Thoracic aorta (tissue), 2 donors: Measurements from ENCODE around the gene POFUT2. TPM values are rescaled to one million over a fixed set of nuclear protein-coding genes. Genes with fewer than 3 reads are reported as not detected.

Experiments
- ATAC-seq: fragments of 150-250 bp; one replicate; pipeline ENCODE4 v1.8.0; 2017; ENCODE audit warnings: low read depth; ENCODE audit not compliant: insufficient number of reproducible peaks, low FRiP score
- DNase-seq: peaks from one replicate; pipeline ENCODE4 v3.0.0-alpha.2; 2020; ENCODE audit warnings: low spot score
- H3K27ac ChIP-seq, 2 donors: fragments of 200-600 bp; sonication (generic); 1 replicate in 1 of 2; 2 replicates in 1 of 2; pipeline ENCODE4 v1.5.1; 2016; ENCODE audit warnings: mild to moderate bottlenecking in 2 of 2, moderate library complexity in 2 of 2
- H3K27me3 ChIP-seq: fragments of 200-600 bp; sonication (generic); replicated peaks from 2 replicates; pipeline ENCODE4 v1.6.0; 2016; ENCODE audit warnings: mild to moderate bottlenecking; ENCODE audit not compliant: insufficient read depth
- H3K36me3 ChIP-seq: fragments of 200-600 bp; sonication (generic); one replicate; pipeline ENCODE4 v1.5.1; 2016
- H3K4me1 ChIP-seq, 2 donors: fragments of 200-600 bp; sonication (generic); 1 replicate in 1 of 2; 2 replicates in 1 of 2; pipeline versions ENCODE4 v1.5.1 to v1.6.0; 2016; ENCODE audit warnings: low read depth in 2 of 2, mild to moderate bottlenecking in 1 of 2; ENCODE audit not compliant: control insufficient read depth in 1 of 2
- H3K4me3 ChIP-seq: fragments of 200-600 bp; sonication (generic); 2 replicates; pipeline ENCODE4 v1.5.1; 2016; ENCODE audit warnings: mild to moderate bottlenecking
- H3K9me3 ChIP-seq: fragments of 200-600 bp; sonication (generic); 2 replicates; pipeline ENCODE4 v1.5.1; 2016
- total RNA-seq, 2 donors: library from RNA; depleted of rRNA; stranded (reverse); fragments of >200 nt; gene quantifications; one replicate each; pipeline versions ENCODE4 v1.1.0 to v1.2.3, GENCODE V29; 2016
- TF ChIP-seq, protein P1 (sequence below): fragments of 200-600 bp; sonication (generic); IDR thresholded peaks from one replicate; pipeline ENCODE4 v1.5.1; 2019; ENCODE audit warnings: antibody characterized with exemption

The POFUT2 gene
- total RNA-seq, 2 donors from 2014 or later = 70.8 to 87.3 TPM

DNA sequence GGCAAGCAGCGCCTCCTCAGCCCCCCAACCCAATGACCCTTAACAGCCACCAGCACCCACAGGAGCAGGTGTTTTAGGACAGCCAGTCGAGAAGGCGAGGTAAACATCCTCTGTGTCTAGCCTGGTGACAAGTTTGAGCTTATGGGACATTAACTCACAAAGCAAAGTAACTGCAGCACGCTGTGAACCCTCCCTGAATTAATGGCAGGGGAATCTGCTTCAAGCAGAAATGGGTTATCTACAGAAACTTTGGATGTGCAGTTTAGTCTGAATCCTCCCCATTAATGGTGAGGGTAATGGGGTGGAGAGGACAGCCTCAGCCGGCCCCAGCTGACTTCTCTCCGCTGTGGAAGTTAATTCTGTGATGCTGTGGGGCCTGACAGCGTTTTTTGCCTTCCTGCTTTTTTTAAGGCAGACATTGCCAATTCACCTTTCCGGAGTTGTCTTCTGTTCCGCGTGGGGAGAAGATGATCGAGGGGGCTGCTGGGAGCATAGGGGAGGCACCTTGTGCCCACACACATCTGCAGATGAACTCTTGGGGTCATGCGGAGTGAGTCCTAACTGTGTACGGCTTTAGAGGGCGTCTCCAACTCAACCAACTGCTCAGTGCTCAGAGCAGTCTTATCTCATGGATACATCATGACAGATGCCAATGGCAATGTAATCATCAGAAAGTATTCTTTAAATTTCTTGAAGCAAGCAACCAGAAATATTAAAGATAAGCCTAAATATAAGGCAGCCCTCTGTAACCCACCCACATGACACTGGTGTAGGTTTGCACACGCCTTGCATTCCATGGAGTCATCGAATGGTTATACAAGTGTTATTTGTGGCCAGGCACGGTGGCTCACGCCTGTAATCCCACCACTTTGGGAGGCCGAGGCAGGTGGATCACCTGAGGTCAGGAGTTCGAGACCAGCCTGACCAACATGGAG, 41.0 kb downstream of the POFUT2 start:
- TF ChIP-seq, protein P1, sequence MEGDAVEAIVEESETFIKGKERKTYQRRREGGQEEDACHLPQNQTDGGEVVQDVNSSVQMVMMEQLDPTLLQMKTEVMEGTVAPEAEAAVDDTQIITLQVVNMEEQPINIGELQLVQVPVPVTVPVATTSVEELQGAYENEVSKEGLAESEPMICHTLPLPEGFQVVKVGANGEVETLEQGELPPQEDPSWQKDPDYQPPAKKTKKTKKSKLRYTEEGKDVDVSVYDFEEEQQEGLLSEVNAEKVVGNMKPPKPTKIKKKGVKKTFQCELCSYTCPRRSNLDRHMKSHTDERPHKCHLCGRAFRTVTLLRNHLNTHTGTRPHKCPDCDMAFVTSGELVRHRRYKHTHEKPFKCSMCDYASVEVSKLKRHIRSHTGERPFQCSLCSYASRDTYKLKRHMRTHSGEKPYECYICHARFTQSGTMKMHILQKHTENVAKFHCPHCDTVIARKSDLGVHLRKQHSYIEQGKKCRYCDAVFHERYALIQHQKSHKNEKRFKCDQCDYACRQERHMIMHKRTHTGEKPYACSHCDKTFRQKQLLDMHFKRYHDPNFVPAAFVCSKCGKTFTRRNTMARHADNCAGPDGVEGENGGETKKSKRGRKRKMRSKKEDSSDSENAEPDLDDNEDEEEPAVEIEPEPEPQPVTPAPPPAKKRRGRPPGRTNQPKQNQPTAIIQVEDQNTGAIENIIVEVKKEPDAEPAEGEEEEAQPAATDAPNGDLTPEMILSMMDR = no peak
- no peaks in the 10 kb centered on the region for H3K27me3 ChIP-seq
- H3K36me3 ChIP-seq = no peaks in the 10 kb centered on the region
- H3K4me3 ChIP-seq = no peak overlapping the region
- H3K27ac ChIP-seq = no peak overlapping the region
- peaks cover 10% of the 10 kb centered on the region for H3K9me3 ChIP-seq
- no peak for ATAC-seq
- peaks cover 4 to 16% of the 10 kb centered on the region in 2 donors for H3K4me1 ChIP-seq
- no peak for DNase-seq

- Histone ChIP-seq H3K36me3 (no peaks in the 10 kb centered on the region), H3K4me1 (peaks cover 4 to 16% of the 10 kb centered on the region in 2 donors), H3K27me3 (no peaks in the 10 kb centered on the region), H3K4me3 (no peak overlapping the region), H3K9me3 (peaks cover 10% of the 10 kb centered on the region), H3K27ac (no peak overlapping the region)
- no peak for ATAC-seq
- TF ChIP-seq, protein P1 = no peak
- DNase-seq = no peak
Measured at GRCh38 chr21:45244799-45245340, 42.8 kb downstream of the POFUT2 start.

DNA sequence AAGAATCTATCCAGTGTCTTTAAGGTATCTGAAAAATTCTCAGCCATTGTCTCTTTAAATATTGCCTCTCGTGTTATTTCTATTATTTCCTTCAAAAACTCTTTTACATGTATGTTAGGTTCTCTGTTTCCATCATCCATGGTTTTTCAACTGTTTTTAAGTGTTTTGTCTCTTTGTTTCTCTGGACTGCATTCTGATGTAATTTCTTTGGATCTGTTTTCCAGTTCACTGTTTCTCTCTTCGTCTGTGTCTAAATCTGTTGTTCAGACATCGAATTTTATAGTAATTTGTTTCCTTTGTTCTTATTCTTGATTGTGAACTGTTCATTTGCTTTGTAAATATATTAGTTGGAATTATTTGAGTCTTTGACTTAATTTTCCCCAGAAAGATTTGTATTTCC, 44.1 kb downstream of the POFUT2 start:
- no peaks in the 10 kb centered on the region for H3K27me3 ChIP-seq
- DNase-seq (no peak), ATAC-seq (no peak)
- TF ChIP-seq, protein P1 = no peak
- H3K4me1 ChIP-seq = peaks cover 3 to 7% of the 10 kb centered on the region in 2 donors
- no peak overlapping the region for H3K27ac ChIP-seq
- no peak overlapping the region for H3K4me3 ChIP-seq
- peaks cover 10% of the 10 kb centered on the region for H3K9me3 ChIP-seq
- H3K36me3 ChIP-seq = no peaks in the 10 kb centered on the region

DNA sequence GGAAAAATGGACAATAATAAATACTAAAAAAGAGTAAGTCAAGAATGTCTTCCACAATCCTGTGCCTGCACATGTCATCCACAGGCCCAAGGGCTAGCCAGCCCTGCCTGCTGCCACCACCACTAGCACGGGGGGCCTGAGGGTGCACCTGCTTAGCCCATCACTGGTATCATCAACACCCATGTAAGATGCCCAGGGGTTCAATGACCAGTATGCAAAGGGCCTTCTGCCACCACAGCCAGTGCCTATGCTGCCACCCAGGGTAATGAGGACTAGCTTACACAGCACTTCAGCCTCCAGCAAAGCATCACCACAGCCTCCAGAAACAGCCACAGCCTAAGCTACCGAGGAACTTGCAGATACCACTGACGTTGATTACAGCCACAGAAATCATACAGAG, 46.3 kb downstream of the POFUT2 start:
- no peaks in the 10 kb centered on the region for H3K27me3 ChIP-seq
- H3K27ac ChIP-seq = no peak overlapping the region
- H3K4me3 ChIP-seq = no peak overlapping the region
- H3K4me1 ChIP-seq = no peaks in the 10 kb centered on the region
- ATAC-seq (no peak), DNase-seq (no peak)
- no peaks in the 10 kb centered on the region for H3K36me3 ChIP-seq
- TF ChIP-seq, protein P1 = no peak
- peaks cover 10% of the 10 kb centered on the region for H3K9me3 ChIP-seq

DNA sequence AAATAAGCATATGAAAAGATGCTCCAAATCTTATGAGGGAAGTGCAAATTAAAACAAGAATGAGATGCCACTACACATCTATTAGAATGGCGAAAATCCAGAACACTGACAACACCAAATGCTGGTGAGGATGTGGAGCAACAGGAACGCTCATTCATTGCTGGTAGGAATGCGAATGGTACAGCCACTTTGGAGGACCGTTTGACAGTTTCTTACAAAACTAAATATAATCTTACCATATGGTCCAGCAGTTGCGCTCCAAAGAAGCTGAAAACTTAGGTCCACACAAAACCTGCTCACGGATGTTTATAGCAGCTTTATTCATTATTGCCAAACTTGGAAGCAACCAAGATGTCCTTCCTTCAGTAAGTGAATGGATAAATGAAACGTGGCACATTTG, 50.3 kb downstream of the POFUT2 start:
- Histone ChIP-seq H3K36me3 (no peaks in the 10 kb centered on the region), H3K4me1 (no peaks in the 10 kb centered on the region), H3K27me3 (no peaks in the 10 kb centered on the region), H3K4me3 (no peak overlapping the region), H3K9me3 (no peaks in the 10 kb centered on the region), H3K27ac (no peak overlapping the region)
- ATAC-seq = no peak
- TF ChIP-seq, protein P1 = no peak
- DNase-seq = no peak
